ENCODE data around the gene MCF2L.

DNA sequence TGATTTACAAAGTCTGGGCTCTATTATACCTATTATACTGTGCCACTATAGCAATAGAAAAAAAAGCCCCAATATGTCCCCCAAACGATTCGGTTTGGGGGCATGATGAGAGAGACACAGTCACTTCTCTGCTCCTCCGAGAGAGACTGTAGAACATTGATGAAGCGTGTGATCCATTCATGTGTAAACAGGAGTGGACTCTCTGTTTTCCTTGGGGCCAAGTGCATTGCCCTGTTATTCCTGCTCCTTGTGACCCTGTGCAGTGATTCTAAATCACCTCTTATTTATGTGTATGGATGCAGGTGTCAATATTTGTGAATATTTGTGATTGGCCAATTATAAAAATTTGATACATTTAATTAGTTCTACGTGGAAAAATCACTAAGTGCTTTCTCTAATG, 170.6 kb downstream of the MCF2L start:
- TF ChIP-seq, protein P1, sequence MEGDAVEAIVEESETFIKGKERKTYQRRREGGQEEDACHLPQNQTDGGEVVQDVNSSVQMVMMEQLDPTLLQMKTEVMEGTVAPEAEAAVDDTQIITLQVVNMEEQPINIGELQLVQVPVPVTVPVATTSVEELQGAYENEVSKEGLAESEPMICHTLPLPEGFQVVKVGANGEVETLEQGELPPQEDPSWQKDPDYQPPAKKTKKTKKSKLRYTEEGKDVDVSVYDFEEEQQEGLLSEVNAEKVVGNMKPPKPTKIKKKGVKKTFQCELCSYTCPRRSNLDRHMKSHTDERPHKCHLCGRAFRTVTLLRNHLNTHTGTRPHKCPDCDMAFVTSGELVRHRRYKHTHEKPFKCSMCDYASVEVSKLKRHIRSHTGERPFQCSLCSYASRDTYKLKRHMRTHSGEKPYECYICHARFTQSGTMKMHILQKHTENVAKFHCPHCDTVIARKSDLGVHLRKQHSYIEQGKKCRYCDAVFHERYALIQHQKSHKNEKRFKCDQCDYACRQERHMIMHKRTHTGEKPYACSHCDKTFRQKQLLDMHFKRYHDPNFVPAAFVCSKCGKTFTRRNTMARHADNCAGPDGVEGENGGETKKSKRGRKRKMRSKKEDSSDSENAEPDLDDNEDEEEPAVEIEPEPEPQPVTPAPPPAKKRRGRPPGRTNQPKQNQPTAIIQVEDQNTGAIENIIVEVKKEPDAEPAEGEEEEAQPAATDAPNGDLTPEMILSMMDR (IDR thresholded peaks at IDR 0.05; ENCODE audit: insufficient read depth, low read length, poor library complexity, severe bottlenecking): no peak
- TF ChIP-seq EZH2phosphoT487 (conservative IDR thresholded peaks at IDR 0.05; ENCODE audit: low read length): no peak
